SKM-1 (cell line): ENCODE measurements around the gene TRAF3IP1.

Experiments
- DNase-seq: peaks from one replicate; lab custom pipeline; 2025; ENCODE audit not compliant: unreplicated experiment; lab: John Stamatoyannopoulos, UW

The TRAF3IP1 gene

GRCh38 chr2:238286987-238287736, 33.2 kb upstream of the TRAF3IP1 start:
- no peak for DNase-seq

DNA sequence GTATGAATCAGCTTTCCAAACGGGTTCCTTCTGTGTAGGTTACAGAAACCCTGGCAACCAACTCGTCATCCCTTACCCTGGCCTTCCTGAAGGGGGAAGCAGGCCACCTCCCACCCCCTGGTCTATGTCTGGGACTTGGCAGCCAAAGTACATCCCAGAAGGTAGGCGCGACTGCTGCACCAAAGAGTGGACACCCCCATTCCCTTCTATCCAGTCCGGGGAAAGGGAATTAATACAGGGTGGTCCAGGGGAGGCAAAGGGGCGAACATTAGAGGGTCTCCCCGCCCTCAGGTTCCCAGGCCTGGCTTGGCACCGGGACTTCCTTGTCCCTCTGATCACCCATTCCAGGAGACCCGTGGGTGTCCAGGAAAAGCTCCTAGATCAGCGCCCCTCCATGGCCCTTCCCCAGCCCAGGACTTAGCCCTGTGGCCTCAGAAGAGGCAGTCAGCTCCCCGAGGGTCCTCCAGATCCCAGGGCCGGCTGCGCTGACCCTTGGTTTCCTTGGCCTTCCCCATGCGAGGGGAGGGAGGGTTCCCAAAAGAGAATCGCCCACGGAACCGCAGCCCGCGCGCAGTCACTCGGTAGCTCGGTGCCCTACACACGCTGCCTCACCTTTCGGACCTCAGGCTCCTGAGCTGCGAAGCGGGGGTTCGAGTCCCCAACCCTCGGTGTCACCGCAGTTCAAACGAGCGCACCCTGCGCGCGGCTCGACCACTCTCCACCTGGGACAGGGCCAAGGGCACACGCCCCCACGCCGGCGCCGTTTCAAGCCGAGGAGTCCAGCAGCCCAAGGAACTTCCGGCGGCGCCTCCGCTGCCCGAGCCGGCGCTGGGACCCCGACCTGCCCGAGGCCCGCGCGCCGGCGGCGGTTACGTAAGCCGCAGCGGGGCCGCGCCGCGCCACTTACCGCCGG, 32.3 kb upstream of the TRAF3IP1 start, which contains the start of gene PER2:
Gene PER2 (minus strand): TSS at position 874 of the 913 bp plus-strand sequence. CDS start 10,674 bp downstream, outside the sequence.
- DNase-seq: peak; percentile 43

DNA sequence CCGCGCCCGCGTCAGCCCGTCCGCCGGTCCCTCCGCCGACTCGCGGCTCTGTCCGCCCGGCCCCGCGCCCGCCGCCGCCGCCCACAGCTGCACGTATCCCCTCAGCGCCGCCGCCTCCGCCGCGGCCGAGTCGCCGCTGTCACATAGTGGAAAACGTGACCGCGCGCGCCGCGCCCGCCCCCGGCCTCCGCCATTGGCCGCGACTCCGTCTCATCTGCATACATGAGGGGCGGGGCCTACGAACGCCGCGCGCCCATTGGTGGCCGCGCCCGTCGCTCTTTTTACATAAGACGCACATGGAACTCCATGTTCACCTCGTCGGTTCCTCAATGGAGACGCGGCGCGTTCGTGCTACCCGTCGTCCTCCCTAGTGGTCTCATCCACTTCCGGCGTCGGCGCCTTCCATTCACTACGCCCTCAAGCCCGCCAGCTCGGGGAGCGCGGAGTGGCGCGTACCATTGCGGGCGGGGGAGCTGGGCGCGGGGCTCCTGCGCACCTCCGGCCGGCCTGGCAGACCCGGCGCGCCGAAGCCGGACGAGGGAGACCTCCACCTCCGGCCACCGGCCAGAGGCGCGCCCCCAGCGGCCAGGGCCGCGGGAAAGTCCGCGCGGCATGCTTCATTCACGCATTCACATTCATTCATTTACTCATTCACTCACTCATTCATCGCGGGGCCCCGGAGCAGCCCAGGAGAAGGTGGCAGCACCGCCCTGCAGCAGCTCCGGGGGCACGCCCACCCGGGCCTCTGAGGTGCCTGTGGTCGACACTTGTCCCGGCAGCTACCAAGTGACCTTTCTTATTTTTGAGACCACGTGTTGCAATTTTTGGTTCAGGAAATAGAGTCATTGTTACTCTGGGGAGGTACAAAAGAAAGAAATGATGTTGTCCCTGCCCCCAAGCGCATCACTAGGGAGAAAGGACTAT, 31.4 kb upstream of the TRAF3IP1 start:
- peak; percentile 91 for DNase-seq

GRCh38 chr2:238289574-238289973, 30.7 kb upstream of the TRAF3IP1 start:
- DNase-seq: no peak

- DNase-seq: no peak
Measured at GRCh38 chr2:238290091-238290509, 30.2 kb upstream of the TRAF3IP1 start.

GRCh38 chr2:238290715-238291549, 29.4 kb upstream of the TRAF3IP1 start:
- no peak for DNase-seq

DNA sequence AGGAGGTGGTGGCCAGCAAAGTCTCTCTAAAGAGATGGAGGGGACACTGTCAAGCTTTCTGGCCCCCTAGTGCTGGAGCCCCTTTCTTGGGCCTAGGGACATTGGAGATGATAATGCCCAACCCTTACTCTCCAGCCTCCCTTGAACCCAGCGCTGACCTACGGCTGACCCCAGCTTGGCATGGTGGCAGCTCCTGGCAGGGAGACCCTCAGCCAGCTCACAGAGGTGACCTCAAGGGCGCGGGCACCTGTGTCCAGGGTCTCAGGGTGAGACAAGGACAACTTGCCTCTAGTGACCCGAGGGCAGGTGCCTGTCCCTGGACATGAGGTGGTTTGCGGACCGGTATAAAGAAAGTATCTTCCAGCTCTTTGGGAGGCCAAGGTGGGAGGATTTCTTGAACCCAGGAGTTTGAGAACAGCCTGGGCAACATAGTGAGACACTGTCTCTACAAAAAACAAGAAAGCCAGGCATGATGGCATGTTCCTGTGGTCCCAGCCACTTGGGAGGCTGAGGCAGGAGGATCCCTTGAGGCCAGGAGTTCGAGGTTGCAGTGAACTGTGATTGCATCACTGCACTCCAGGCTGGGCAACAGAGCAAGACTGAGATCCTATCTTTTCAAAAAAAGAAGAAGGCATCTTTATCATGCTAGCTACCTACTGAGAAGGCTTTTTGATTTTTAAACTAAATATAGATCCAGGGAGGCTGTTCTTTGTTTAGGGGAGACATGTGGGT, 28.6 kb upstream of the TRAF3IP1 start:
- DNase-seq: no peak

DNA sequence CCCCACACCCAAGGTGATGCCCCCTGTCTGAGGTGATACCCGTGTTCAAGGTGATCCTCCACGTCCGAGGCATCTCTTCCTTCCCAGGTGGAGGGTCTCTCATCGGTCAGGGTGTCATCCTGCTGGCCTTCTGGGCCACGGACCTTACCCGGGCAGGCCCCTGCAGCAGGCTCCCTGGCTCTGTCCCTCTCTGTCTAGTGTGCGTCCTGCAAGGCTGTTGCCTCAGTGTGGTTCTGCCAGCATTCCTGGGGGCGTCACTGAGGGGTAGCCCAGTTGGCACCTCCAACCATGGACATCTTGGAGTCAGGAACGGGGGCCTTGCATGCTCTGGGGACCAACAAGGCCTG, 26.3 kb upstream of the TRAF3IP1 start:
- no peak for DNase-seq

GRCh38 chr2:238294393-238295143, 25.8 kb upstream of the TRAF3IP1 start:
- DNase-seq: no peak

DNA sequence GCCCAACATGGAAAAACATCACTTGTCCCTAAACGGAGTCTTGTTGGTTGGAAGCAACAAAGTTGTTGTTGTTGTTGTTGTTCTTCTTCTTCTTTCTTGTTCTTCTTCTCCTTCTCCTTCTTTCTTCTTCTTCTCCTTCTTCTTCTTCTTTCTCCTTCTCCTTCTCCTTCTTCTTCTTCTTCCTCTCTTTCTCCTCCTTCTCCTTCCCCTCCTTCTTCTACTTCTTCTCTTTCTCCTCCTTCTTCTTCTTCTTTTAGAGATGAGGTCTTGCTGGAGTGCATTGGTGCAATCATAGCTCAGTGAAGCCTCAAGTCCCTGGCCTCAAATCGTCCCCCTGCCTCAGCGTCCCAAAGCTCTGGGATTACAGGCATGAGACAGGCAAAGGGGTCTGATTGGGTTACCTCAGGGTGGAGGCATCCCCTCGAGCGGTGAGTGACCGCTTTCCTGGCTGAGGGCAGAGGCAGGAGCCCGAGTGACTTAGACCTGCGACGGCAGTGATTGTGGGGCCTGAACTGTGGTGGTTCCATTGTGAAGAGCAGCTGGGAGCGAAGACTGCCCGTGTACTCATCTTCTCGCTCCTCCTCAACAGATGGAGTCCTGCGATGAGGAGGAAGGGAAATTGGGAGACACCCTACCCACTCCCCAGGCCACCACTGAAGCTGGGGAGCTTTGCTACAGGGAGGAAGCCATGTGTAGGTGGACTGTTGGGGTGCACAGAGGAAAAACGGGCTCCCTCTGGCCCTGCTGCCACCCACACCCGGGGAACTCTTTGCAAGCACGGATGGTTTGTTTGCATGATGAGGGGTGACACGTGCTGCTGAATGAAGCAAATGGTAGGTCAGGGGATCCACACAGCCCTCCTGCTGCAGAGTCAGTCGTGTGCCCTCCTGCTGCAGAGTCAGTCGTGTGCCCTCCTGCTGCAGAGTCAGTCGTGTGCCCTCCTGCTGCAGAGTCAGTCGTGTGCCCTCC, 24.9 kb upstream of the TRAF3IP1 start:
- DNase-seq: no peak

DNA sequence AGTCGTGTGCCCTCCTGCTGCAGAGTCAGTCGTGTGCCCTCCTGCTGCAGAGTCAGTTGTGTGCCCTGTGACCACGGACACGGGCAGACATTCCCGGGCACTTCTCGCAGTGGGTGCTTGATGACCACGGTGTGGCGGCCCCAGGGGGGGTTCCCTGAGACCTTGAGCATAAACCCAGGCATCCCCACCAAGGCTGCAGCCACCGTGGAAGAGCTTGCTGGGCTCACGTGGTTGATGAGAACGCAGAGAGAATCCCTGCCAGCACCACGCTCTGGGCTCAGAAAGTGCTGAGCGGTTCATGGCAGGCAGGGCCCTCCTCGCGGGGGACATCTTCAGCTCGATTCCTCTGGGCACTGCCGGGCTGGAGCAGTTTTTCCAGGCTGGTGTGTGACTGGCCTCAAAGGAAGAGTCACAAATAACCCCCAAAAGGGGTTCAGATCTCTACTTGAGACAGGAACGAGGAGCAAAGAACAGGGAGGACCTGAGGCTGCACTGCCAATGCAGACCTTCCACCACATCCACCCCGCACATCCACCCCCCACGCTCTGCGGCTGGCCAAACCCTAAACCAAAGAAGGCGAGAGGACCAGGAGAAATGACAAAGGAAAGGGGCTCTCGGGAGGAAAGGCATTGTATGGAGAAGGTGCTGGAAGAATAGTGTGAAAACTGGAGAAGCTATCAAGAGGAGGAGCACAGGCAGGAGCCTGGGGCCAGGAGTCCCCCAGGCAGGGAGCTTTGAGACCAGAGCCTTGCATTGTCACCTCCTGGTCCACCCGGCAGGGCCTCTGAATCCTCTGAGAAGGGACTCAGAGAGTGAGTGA, 23.5 kb upstream of the TRAF3IP1 start:
- DNase-seq: no peak

GRCh38 chr2:238299803-238300202, 20.5 kb upstream of the TRAF3IP1 start:
- DNase-seq: no peak

- no peak for DNase-seq
Measured at GRCh38 chr2:238302087-238302486, 18.2 kb upstream of the TRAF3IP1 start.

DNA sequence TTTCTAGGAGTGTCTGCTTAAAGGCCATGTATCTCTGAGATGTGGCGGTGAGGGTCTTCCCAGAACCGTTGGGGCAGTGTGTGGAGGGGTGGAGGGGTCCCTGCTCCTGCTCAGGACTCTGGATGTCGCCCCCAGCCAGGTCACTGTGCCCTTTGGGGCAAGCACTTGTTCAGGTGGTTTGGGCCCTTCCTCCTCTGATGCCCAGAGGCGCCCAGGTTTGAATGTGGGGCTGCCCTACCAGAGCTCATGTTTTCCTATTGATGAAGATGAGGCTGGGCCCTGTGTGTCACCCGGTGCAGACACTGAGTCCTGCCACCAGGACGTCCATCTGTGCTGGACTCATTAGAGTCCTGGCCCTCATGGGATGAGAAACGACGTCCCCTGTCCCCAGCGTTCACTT, 17.6 kb upstream of the TRAF3IP1 start:
- no peak for DNase-seq

- DNase-seq: no peak
Measured at GRCh38 chr2:238304116-238304515, 16.2 kb upstream of the TRAF3IP1 start.

DNA sequence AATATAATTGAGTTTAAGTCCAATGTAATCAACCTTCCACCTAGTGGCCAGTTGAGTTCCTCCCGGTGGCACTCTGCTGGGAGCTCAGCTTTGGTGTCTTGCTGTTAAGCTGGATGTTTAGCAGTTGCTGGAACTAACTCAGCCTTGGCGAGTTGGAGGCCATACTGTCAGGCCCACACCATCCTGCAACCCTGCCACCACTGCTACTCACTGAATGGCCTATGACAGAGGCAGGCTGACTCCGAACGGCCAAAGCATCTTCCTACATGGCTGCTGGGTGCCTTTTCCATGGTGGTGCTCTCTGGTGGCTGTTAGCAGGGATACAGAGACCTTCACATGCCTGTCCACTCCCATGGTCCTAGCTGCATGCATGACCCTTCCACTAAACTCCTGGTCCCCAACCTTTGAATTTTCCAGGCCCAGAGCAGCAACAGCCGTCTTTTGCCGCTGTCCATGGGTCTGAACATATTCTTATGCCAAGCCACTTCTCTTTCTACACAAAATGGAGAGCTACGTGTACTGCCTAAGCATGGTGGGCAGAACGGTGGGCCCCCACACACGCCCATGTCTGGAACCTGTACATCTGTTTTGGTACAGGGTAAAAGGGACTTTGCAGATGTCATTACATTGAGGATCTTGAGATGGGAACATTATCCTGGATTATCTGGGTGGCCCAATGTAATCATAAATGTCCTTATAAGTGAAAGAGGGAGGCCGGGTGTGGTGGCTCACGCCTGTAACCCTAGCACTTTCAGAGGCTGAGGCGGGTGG, 15.0 kb upstream of the TRAF3IP1 start:
- no peak for DNase-seq
